ENCODE results near the gene TSPEAR.

The TSPEAR gene

GRCh38 chr21:44737706-44738354 lies 26.5 kb upstream of the TSPEAR start:
- no peak overlapping the region for H3K4me3 ChIP-seq (ENCODE audit: low read depth, low read length)
- peaks cover 12% of the 10 kb centered on the region for H3K9me3 ChIP-seq
- DNase-seq = no peak
- H3K27me3 ChIP-seq = peaks cover 3% of the 10 kb centered on the region; the same call in 1 of the 2 replicates
- H3K36me3 ChIP-seq = no peaks in the 10 kb centered on the region
- TF ChIP-seq CTCF (IDR thresholded peaks at IDR 0.05; ENCODE audit: low read depth, low read length) = no peak
- no peaks in the 10 kb centered on the region for H3K4me1 ChIP-seq

DNA sequence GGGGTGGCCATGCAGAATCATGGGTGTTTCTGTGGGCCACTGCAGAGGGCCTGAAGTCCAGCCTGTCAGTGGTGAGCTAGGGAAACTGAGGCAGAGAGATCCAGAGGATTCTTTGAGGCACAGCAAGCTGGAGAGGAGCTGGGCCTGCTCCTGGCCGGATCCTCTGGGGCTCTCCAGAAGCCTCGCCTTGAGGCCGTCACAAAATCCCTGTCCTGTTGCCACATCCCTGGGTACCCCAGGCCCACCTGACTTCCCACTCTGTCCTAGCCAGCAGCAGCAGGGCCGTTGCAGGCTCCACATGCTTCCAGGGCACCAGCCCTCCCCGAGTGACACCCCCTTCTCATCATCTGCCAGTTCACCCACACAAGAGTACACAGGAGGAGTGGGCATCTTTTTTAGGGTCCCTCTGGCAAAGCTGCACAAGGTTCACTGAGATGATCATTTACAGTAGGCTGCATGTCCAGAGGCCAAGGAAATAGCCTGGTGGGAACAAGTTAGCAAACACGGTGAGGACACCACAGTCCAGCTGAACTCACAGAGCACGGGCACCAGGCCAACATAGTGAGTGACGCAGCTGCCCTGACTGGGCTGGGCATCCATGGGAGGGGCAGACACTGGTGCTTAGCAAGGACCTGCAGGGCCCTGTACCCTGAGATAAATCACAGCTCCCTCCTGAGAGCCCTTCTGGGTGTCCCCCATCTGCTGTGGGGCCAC lies 25.1 kb upstream of the TSPEAR start:
- H3K9me3 ChIP-seq = peaks cover 12% of the 10 kb centered on the region

DNA sequence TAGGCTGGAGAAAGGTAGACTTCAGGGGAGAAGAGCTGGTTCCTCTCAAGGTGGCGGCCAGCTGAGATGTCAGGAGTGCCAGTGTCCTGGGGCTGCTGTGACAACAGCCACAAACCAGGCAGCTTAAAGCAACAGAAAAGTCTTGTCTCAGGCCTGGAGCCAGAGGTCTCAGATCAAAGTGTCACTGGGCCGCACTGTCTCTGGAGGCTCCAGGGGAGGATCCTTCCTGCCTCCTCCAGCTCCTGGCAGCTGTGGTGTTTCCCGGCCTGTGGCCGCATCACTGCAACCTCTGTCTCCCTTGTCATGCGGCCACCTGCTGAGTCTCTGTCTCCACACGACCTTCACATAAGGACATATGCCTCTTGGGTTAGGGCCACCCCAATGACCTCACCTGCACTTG lies 24.4 kb upstream of the TSPEAR start:
- Histone ChIP-seq H3K27me3 (peaks cover 10% of the 10 kb centered on the region), H3K9me3 (peaks cover 12% of the 10 kb centered on the region), H3K4me1 (no peaks in the 10 kb centered on the region), H3K4me3 (ENCODE audit: low read depth, low read length) (no peak overlapping the region), H3K36me3 (no peaks in the 10 kb centered on the region)
- no peak for DNase-seq
- TF ChIP-seq CTCF (IDR thresholded peaks at IDR 0.05; ENCODE audit: low read depth, low read length) = no peak

More for the DNA sequence above, 25.1 kb upstream of the TSPEAR start:
- DNase-seq = no peak
- H3K4me1 ChIP-seq = no peaks in the 10 kb centered on the region
- no peak overlapping the region for H3K4me3 ChIP-seq (ENCODE audit: low read depth, low read length)
- no peaks in the 10 kb centered on the region for H3K36me3 ChIP-seq
- TF ChIP-seq CTCF (IDR thresholded peaks at IDR 0.05; ENCODE audit: low read depth, low read length) = no peak
- peaks cover 11% of the 10 kb centered on the region for H3K27me3 ChIP-seq

DNA sequence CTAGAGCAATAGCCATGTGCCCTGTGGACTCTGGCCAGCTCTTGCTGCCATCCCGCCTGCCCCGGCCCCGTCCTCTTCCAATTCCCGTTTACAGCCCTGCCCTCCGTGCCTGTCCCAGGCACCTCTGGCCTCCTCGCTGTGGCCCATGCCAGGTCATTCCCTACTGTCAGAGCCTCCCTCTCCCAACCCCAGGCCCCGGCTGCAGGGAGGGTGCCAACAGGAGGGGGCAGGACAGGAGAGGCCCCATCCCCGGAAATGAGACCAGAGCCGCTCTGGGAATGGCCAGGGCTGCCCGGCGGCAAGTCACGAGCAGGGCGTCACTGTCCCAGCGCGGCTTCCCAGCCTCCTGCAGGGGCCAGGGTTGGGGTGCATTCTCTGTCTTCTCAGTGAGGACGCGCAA lies 23.5 kb upstream of the TSPEAR start:
- no peak for TF ChIP-seq CTCF (IDR thresholded peaks at IDR 0.05; ENCODE audit: low read depth, low read length)
- peaks cover 15% of the 10 kb centered on the region for H3K27me3 ChIP-seq
- DNase-seq = no peak
- no peaks in the 10 kb centered on the region for H3K4me1 ChIP-seq
- peaks cover 12% of the 10 kb centered on the region for H3K9me3 ChIP-seq
- no peak overlapping the region for H3K4me3 ChIP-seq (ENCODE audit: low read depth, low read length)
- no peaks in the 10 kb centered on the region for H3K36me3 ChIP-seq

- Histone ChIP-seq H3K4me3 (ENCODE audit: low read depth, low read length) (no peak overlapping the region), H3K27me3 (peaks cover 21% of the 10 kb centered on the region), H3K9me3 (peaks cover 12% of the 10 kb centered on the region), H3K36me3 (no peaks in the 10 kb centered on the region), H3K4me1 (no peaks in the 10 kb centered on the region)
- no peak for TF ChIP-seq CTCF (IDR thresholded peaks at IDR 0.05; ENCODE audit: low read depth, low read length)
- no peak for DNase-seq
Observed at GRCh38 chr21:44734026-44734745, 22.8 kb upstream of the TSPEAR start.
